Ovary (tissue), 3 donors: ENCODE data around the gene OLA1.

Experiments used
- EP300 ChIP-seq: sonication (generic); formaldehyde crosslinking; IDR thresholded peaks from one replicate; pipeline ENCODE4 v1.6.1; 2017; ENCODE audit warnings: antibody characterized with exemption
- POLR2A ChIP-seq: fragments of 450-650 bp; IDR thresholded peaks from one replicate; pipeline ENCODE4 v1.6.1; 2017; ENCODE audit warnings: antibody characterized with exemption, mild to moderate bottlenecking, moderate library complexity
- TF ChIP-seq, protein P1 (sequence below), 3 donors: fragments of 450-650 bp in 2 of 3; fragments of 200-600 bp in 1 of 3; IDR thresholded peaks; one replicate each; pipeline versions ENCODE4 v1.5.1 to v1.8.0; 2016 to 2022; ENCODE audit warnings: antibody characterized with exemption in 3 of 3, mild to moderate bottlenecking in 1 of 3
- donor health status: DM: no; HTN: no; CAD: no.

DNA sequence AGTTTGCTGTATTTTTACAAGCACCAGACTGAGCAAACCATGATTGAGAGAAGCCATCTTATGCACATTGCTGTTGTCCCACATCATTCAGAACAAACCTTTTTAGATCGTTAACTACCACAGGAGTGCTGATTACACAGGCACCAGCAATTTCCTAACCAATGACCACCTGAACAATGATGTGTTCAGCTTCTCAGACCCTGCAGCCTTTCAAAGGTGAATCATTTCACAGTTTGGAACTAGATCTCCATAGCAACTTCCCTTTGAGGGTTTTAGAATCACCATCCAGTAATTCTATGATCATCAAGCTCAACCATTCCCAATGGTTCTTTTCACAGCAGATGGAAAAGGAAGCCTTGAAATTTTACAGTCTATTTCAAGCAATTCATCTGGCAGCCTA is 71.4 kb downstream of the OLA1 start:
- TF ChIP-seq, protein P1, sequence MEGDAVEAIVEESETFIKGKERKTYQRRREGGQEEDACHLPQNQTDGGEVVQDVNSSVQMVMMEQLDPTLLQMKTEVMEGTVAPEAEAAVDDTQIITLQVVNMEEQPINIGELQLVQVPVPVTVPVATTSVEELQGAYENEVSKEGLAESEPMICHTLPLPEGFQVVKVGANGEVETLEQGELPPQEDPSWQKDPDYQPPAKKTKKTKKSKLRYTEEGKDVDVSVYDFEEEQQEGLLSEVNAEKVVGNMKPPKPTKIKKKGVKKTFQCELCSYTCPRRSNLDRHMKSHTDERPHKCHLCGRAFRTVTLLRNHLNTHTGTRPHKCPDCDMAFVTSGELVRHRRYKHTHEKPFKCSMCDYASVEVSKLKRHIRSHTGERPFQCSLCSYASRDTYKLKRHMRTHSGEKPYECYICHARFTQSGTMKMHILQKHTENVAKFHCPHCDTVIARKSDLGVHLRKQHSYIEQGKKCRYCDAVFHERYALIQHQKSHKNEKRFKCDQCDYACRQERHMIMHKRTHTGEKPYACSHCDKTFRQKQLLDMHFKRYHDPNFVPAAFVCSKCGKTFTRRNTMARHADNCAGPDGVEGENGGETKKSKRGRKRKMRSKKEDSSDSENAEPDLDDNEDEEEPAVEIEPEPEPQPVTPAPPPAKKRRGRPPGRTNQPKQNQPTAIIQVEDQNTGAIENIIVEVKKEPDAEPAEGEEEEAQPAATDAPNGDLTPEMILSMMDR (IDR thresholded peaks at IDR 0.05), result no peak
- TF ChIP-seq POLR2A, result no peak
- no peak for TF ChIP-seq EP300
